Measurements from ENCODE around the gene PNPLA7. TPM values are rescaled to one million over a fixed set of nuclear protein-coding genes. Genes with fewer than 3 reads are reported as not detected.

The PNPLA7 gene
- total and polyA plus RNA-seq, 2 of the 13 experiments (the other 11 are each of a cell fraction or from before 2014, with no cell fraction given): 0.42 to 1.5 TPM

GRCh38 chr9:137482094-137482781 lies 68.0 kb downstream of the PNPLA7 start:
- no TSS peak for BruUV-seq (replicated peaks)
- H3K36me3 ChIP-seq (replicated peaks in 1 of 2; ENCODE audit: control insufficient read depth in 1 of 2, insufficient read depth in 2 of 2, low read length in 2 of 2): no peaks in the 10 kb centered on the region
- no peaks in the 10 kb centered on the region for H4K20me1 ChIP-seq (ENCODE audit: insufficient read depth, low read length)
- in situ Hi-C loops (cut with HindIII; ENCODE audit: extremely low pct_ligation_motif_present, low pct_unique_long_range_greater_than_20kb) (no loop called here), intact Hi-C loops (cut with micrococcal nuclease; ENCODE audit: unreplicated experiment) (no loop called here)
- 63% methylated on average over 17 of the region's 26 CpGs for WGBS (ENCODE audit: low lambda C conversion rate)
- peaks cover 52% of the 10 kb centered on the region for H3K4me1 ChIP-seq (ENCODE audit: insufficient read depth, low read length)
- ChIA-PET CTCF (ENCODE audit: low intra/inter-chr PET ratio, low total read pairs) (no interaction called here), POLR2A (interaction anchor here (1.6 kb wide), 1 partner anchor 23 kb away, joined by 3 read pairs; the partner anchor contains the start of gene NSMF)
- H3K4me3 ChIP-seq (replicated peaks in 1 of 3; ENCODE audit: insufficient read depth in 1 of 3, low read depth in 2 of 3, low read length in 3 of 3): no peak overlapping the region
- ATAC-seq: no peak
- no peak overlapping the region for H2AFZ ChIP-seq (ENCODE audit: low read length)
- peaks cover 7 to 44% of the 10 kb centered on the region in 2 experiments; a peak in 3 of 5 replicates for H3K27me3 ChIP-seq (ENCODE audit: control insufficient read depth in 1 of 2, insufficient read depth in 2 of 2, low read length in 2 of 2)
- H3K79me2 ChIP-seq (ENCODE audit: insufficient read depth, low read length): no peaks in the 10 kb centered on the region
- no peak overlapping the region for H3K9ac ChIP-seq (ENCODE audit: insufficient read depth, low read depth, low read length)
- H3K4me2 ChIP-seq (ENCODE audit: low read depth, low read length): peak overlapping the region; percentile 21
- DNase-seq (ENCODE audit: low spot score): peak; percentile 31
- peak overlapping the region; percentile 24 for H3K27ac ChIP-seq (ENCODE audit: extremely low read length, insufficient read depth, low read length)
- no peaks in the 10 kb centered on the region for H3K9me3 ChIP-seq (ENCODE audit: low read length)
- FAIRE-seq: peak; percentile 58
- TF ChIP-seq PBX3 (CRISPR knock-in tag; IDR thresholded peaks at IDR 0.05; ENCODE audit: borderline replicate concordance) (no peak), YEATS2 (CRISPR knock-in tag; IDR thresholded peaks at IDR 0.05; ENCODE audit: borderline replicate concordance) (0 out of 2 replicates have a peak, but pooled peaks have one; percentile 25), ZNF691 (CRISPR knock-in tag; IDR thresholded peaks at IDR 0.05; ENCODE audit: borderline replicate concordance, low read depth) (no peak), ZNF687 (CRISPR knock-in tag; IDR thresholded peaks at IDR 0.05) (peak; percentile 55; the same call in 1 of the 2 replicates), KDM2A (CRISPR knock-in tag; IDR thresholded peaks at IDR 0.05; ENCODE audit: borderline replicate concordance, low read depth) (peak; percentile 24; the same call in 1 of the 2 replicates), SOX6 (IDR thresholded peaks at IDR 0.05) (no peak), SOX6 (CRISPR knock-in tag; IDR thresholded peaks at IDR 0.05) (0 out of 2 replicates have a peak, but pooled peaks have one; percentile 13), ZNF331 (CRISPR knock-in tag; IDR thresholded peaks at IDR 0.05) (0 out of 2 replicates have a peak, but pooled peaks have one; percentile 28), XRCC5 (optimal IDR thresholded peaks at IDR 0.05; ENCODE audit: low read length) (no peak), HNF4A (CRISPR knock-in tag; IDR thresholded peaks at IDR 0.05) (peak; percentile 10; the same call in 1 of the 2 replicates), ZNF17 (CRISPR knock-in tag; IDR thresholded peaks at IDR 0.05) (no peak), SAP130 (CRISPR knock-in tag; IDR thresholded peaks at IDR 0.05; ENCODE audit: low read depth) (0 out of 2 replicates have a peak, but pooled peaks have one; percentile 51), MED1 (CRISPR knock-in tag; IDR thresholded peaks at IDR 0.05) (peak; percentile 38; the same call in 1 of the 2 replicates), GATAD2A (CRISPR knock-in tag; IDR thresholded peaks at IDR 0.05) (0 out of 2 replicates have a peak, but pooled peaks have one; percentile 26), ZBTB38 (CRISPR knock-in tag; IDR thresholded peaks at IDR 0.05) (peak; percentile 84), FOXP1 (IDR thresholded peaks at IDR 0.05) (no peak), FOXP1 (CRISPR knock-in tag; IDR thresholded peaks at IDR 0.05) (peak; percentile 81), ZFX (CRISPR knock-in tag; IDR thresholded peaks at IDR 0.05; ENCODE audit: low read depth) (peak; percentile 42; the same call in 1 of the 2 replicates), MAFF (IDR thresholded peaks at IDR 0.05; ENCODE audit: low read depth, low read length) (peak; percentile 71), MZF1 (CRISPR knock-in tag; IDR thresholded peaks at IDR 0.05; ENCODE audit: borderline replicate concordance) (no peak), KDM1A (CRISPR knock-in tag; IDR thresholded peaks at IDR 0.05) (no peak)

Data from HepG2 (cell line).